Measurements from ENCODE around the gene ANKRD33B. TPM values are rescaled to one million over a fixed set of nuclear protein-coding genes. Genes with fewer than 3 reads are reported as not detected.
"Not testable (repeated sequence)": the region's sequence is repeated elsewhere in the genome, so short reads cannot be mapped to it uniquely, and the experiment has no call there.

ANKRD33B gene
- total RNA-seq, 2 donors from 2014 or later = 2.0 to 4.8 TPM

DNA sequence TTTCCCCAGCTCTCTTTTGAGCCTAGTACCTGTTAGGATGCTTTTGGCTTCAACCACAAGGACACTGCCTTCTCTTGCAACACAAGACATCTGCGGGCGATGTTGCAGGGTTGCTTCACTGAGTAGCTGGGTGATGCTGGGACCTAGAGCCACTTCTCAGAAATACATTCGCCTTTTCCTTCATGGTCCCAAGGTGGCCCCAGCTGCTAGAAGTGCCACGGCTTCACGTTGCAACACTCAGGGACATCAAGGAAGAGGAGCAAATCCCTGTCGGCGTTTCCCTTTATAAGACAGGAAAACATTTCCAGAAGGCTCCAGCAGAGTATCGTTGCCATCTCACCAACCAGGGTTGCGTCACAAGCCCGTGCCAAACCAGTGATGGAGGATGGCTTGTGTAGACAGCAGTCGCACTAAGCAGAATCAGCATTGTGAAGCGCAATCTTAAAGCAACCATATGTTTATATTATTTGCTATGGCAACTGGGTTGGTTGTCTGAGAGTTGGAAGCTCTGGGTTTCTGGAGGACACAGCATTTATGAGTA, 62.7 kb downstream of the ANKRD33B start:
- no peak for DNase-seq
- intact Hi-C loops (cut with DNase I) = loop anchor here in 1 of 2 donors (1.0 kb wide), 1 partner anchor 174 kb away; no protein-coding TSS in a partner anchor
- no peak for ATAC-seq

DNA sequence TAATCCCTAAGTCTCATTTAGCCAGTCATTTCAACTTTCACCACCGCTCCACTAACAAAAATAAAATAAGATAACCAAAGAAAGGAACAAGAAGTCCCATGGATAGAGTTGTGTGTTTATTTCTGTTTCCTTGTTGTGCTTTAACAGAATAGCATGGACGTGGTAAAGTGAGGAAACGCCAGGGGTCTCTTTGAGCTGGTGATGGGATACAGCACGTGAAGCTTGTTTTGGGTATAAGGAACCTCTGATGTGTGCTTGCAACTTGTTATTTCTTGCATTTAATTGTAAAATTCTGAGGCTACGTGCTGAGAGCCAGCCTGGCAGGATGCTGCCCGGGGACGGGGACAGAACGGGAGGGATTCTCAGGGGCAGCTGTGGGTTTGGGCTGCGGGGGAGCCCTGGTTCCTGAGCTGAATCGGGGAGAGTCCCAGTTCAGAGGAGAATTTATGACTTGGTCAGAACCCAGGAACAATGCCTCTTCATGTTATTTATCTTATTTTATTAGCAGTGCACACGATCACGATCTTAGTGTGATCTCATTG, 63.4 kb downstream of the ANKRD33B start:
- intact Hi-C loops (cut with DNase I) = loop anchor here in 1 of 2 donors (1.0 kb wide), 1 partner anchor 175 kb away; no protein-coding TSS in a partner anchor
- ATAC-seq (peak; percentile 9 to 28), DNase-seq (no peak)

DNA sequence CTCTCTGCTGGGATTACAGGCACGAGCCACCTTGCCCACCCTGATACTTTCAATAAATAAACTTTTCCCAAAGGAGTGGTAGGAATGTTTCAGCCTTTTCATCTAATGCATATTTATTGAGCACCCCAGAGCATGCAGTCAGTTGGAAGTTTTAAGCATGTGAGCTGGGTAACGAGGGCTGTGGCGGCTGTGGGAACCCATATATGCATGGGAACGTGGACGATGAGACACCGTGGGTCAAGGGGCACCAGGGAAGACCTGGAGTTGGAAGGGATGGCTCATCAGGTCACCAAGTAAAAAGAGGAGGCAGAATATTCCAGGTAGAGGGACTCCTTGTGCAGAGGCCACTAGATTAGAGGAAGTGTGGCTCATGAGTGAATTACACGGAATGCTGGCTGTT, 64.7 kb downstream of the ANKRD33B start:
- ATAC-seq (no peak), DNase-seq (no peak)
- intact Hi-C loops (cut with DNase I) = loop anchor here in 1 of 2 donors (2.0 kb wide), 1 partner anchor 176 kb away; no protein-coding TSS in a partner anchor

DNA sequence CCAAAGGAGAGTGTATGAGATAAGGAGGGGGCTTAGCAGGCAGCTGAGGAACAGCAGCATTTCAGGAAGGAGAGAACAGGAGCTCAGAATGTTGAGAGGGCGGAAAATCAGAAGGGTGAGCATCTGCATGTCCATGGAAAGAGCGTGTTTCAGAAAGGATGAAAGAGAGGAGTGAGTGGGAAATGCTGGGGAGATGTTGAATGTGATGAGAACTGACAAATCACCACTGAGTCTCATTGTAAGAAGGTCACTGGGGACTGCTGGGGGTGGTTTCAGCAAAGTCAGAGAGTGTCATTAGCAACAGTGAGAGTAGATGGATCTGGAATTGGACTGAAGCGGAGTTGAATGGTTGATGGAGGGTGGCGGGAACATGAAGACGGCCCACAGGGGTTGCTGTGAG, 65.8 kb downstream of the ANKRD33B start:
- ATAC-seq (no peak), DNase-seq (no peak)
- intact Hi-C loops (cut with DNase I) = loop anchor here (2.0 to 5.0 kb wide), 2 partner anchors 177 to 347 kb away; no protein-coding TSS in a partner anchor

GRCh38 chr5:10630126-10630525, 66.3 kb downstream of the ANKRD33B start:
- intact Hi-C loops (cut with DNase I) = loop anchor here in 1 of 2 donors (5.0 kb wide), 1 partner anchor 348 kb away; no protein-coding TSS in a partner anchor
- no peak for DNase-seq
- no peak for ATAC-seq

DNA sequence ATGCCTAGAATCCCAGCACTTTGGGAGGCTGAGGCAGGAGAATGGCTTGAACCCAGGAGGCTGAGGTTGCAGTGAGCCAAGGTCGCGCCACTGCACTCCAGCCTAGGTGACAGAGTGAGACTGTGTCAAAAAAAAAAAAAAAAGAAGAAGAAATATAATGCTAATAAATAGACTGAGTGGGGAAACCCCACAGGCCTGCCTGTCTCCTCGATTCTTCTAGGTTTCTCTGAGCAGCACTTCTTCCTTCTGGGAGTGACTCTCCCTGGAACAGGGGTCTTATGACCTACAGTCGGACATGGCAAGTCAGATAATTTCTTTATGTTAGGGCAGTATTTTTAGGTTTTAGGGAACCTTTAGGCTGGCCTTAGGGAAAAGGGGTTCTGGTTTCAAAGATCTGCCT, 66.9 kb downstream of the ANKRD33B start:
- intact Hi-C loops (cut with DNase I) = loop anchor here in 1 of 2 donors (5.0 kb wide), 1 partner anchor 348 kb away; no protein-coding TSS in a partner anchor
- DNase-seq, ATAC-seq: not testable (repeated sequence)

GRCh38 chr5:10631316-10631996, 67.6 kb downstream of the ANKRD33B start:
- no peak for DNase-seq
- no peak for ATAC-seq
- intact Hi-C loops (cut with DNase I) = loop anchor here in 1 of 2 donors (5.0 kb wide), 1 partner anchor 349 kb away; no protein-coding TSS in a partner anchor

DNA sequence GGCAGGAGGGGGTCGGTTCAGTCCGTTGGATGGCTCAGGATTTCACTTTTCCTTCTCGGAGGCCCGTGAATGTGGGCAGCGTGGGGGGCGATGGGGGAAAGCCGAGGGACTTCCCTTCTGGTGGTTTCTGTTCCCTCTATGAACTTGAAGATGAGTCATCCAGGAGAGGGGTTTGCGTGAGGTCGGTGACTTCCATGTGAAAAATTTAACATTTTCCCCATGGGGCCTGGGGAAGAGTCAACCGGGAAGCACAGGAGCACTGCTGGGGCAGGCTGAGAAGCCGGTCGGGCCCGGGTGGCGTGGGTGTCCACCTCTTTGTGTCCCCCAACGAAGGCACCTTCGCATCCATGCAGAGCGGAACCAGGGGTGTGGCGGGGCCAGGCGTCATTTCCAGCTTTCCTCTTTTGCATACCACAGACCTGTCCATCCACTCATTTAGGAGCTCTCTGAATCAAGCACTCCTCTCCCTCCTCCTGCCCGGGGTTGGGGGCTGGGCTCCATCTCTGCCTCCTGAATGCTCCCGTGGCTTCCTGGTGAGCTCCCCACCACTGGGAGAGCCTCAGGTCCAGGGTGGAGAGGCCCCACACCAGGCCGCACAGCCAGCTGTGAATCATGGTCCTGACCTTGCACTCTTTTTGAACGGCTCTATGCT, 68.4 kb downstream of the ANKRD33B start:
- no peak for DNase-seq
- ATAC-seq = no peak
- intact Hi-C loops (cut with DNase I) = loop anchor here in 1 of 2 donors (5.0 kb wide), 1 partner anchor 350 kb away; no protein-coding TSS in a partner anchor

- intact Hi-C loops (cut with DNase I) = loop anchor here in 1 of 2 donors (5.0 kb wide), 1 partner anchor 351 kb away; no protein-coding TSS in a partner anchor
- ATAC-seq (no peak), DNase-seq (no peak)
Observed at GRCh38 chr5:10633271-10634049, 69.6 kb downstream of the ANKRD33B start.

- ATAC-seq = no peak
- intact Hi-C loops (cut with DNase I) = loop anchor here in 1 of 2 donors (5.0 kb wide), 1 partner anchor 352 kb away; no protein-coding TSS in a partner anchor
- no peak for DNase-seq
Observed at GRCh38 chr5:10634050-10634449, 70.2 kb downstream of the ANKRD33B start.

DNA sequence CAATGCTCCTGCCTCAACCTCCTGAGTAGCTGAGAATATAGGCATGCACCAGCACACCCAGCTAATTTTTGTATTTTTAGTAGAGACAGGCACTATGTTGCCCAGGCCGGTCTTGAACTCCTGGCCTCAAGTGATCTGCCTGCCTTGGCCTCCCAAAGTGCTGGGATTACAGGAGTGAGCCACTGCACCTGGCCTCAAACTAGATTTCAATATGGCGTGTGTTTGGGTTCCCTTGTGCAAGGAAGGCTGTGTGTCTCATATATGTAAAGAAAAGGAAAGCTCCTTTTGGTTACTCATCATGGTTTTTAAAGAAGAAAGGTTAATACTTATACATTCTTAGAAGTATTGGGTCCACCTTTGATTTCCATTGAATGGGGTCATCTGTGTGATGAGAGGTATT, 70.7 kb downstream of the ANKRD33B start:
- intact Hi-C loops (cut with DNase I) = loop anchor here in 1 of 2 donors (5.0 kb wide), 1 partner anchor 352 kb away; no protein-coding TSS in a partner anchor
- ATAC-seq (no peak), DNase-seq (no peak)

DNA sequence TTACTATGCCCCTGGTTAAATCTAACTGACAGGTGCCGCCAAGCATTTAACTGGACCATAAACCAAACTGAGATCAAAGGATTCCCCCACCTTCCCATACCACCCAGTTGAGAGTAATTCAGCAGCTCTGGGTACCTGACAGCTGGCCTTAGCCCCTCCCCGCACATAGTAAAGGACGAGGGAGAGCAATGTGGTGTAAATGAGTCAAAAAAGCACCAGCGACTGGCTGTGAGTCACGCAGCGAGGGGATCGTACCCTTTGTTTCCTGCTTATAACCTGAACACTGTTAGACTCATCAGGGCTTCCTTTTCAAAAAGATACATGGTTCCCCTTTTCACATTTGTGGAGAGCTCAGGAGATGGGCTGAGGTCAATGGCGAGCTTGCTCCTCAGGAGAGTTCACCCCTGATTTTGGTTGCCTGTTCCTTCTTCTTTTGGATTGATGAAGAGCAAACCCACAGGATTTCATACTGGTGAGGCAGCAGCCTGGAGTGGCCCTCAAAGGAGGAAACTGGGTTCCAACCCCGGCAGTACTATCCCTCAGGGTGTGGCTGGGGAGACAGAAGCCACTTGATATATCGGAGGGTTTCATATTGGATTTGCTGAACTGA, 71.5 kb downstream of the ANKRD33B start:
- intact Hi-C loops (cut with DNase I) = no loop called here
- DNase-seq (no peak), ATAC-seq (no peak)

GRCh38 chr5:10635867-10636350, 72.0 kb downstream of the ANKRD33B start:
- intact Hi-C loops (cut with DNase I) = no loop called here
- DNase-seq (no peak), ATAC-seq (no peak)

DNA sequence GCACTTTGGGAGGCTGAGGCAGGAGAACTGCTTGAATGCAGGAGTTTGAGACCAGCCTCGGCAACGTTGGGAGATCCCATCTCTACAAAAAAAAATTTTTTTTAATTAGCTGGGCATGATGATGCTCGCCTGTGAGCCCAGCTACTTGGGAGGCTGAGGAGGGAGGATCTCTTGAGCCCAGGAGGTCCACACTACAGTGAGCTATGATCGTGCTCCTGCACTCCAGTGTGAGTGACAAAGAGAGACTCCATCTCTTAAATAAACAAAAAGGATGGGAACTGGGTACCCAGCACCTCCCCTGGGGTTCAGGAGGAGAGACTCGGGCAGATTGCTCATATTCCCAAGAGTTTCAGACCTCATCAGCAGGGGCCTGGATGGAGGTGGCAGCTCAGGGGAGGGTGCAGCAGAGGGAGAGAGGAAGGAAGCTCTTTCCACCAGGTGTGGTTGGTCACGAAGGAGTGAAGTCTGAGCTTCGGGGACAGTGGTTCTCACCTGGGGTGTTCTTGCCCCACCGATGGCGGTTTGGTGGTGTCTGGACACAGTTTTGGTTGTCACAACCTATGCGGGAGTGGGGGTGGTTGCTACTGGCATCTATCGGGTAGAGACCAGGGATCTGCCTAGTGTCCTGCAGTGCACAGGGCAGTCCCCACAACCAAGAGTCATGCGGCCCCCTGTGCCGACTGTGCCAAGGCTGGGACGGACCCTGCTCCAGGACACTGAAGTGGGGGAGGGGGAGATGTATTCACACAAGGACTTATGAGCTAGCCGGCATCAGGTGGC, 72.7 kb downstream of the ANKRD33B start:
- DNase-seq (no peak), ATAC-seq (no peak)
- intact Hi-C loops (cut with DNase I) = no loop called here

- intact Hi-C loops (cut with DNase I) = no loop called here
- DNase-seq = no peak
- ATAC-seq = no peak
Observed at GRCh38 chr5:10637944-10638343, 74.1 kb downstream of the ANKRD33B start.

DNA sequence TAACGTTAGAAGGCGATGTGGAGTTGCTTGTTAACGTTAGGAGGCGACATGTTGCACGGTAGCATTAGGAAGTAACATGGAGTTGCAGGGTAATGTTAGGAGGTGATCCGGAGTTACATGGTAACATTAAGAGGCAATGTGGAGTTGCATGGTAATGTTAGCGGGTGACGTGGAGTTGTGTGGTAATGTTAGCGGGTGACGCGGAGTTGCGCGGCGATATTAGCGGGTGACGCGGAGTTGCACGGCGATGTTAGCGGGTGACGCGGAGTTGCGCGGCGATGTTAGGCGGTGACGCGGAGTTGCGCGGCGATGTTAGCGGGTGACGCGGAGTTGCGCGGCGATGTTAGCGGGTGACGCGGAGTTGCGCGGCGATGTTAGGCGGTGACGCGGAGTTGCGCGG, 74.9 kb downstream of the ANKRD33B start:
- DNase-seq; ATAC-seq; intact Hi-C loops (cut with DNase I): not testable (repeated sequence)

GRCh38 chr5:10639846-10640368, 76.0 kb downstream of the ANKRD33B start:
- intact Hi-C loops (cut with DNase I) = no loop called here
- no peak for DNase-seq
- ATAC-seq = no peak

All from left cardiac atrium (tissue), 4 donors.